ENCODE data around the gene CARM1.
A peak's percentile ranks its signal among the peaks of the same experiment; 100 is the strongest.

Gene CARM1

GRCh38 chr19:10911579-10912363 lies 40.4 kb downstream of the CARM1 start:
- DNase-seq: no peak

- DNase-seq: no peak
Measured at GRCh38 chr19:10912619-10913018, 41.3 kb downstream of the CARM1 start.

GRCh38 chr19:10913716-10914340 lies 42.5 kb downstream of the CARM1 start:
- DNase-seq: no peak

- DNase-seq: no peak
Measured at GRCh38 chr19:10915130-10916091, 44.1 kb downstream of the CARM1 start.

- DNase-seq: no peak
Measured at GRCh38 chr19:10916602-10917001, 45.2 kb downstream of the CARM1 start.

- no peak for DNase-seq
Measured at GRCh38 chr19:10918359-10918758, 47.0 kb downstream of the CARM1 start.

GRCh38 chr19:10919352-10920287 lies 48.3 kb downstream of the CARM1 start:
- DNase-seq: no peak

- no peak for DNase-seq
Measured at GRCh38 chr19:10920288-10920655, 48.9 kb downstream of the CARM1 start.

GRCh38 chr19:10920781-10921180 lies 49.4 kb downstream of the CARM1 start:
- no peak for DNase-seq

GRCh38 chr19:10921199-10921909 lies 50.0 kb downstream of the CARM1 start:
- no peak for DNase-seq

GRCh38 chr19:10921910-10922637 lies 50.7 kb downstream of the CARM1 start:
- no peak for DNase-seq

- no peak for DNase-seq
Measured at GRCh38 chr19:10922638-10923014, 51.3 kb downstream of the CARM1 start.

- DNase-seq: no peak
Measured at GRCh38 chr19:10923260-10924112, 52.1 kb downstream of the CARM1 start.

GRCh38 chr19:10924597-10924996 lies 53.2 kb downstream of the CARM1 start:
- DNase-seq: no peak

- peak; percentile 15 for DNase-seq
Measured at GRCh38 chr19:10927730-10928562, 56.6 kb downstream of the CARM1 start.

- peak; percentile 98 for DNase-seq
Measured at GRCh38 chr19:10928563-10929401, 57.4 kb downstream of the CARM1 start, which contains the start of the genes TIMM29 and YIPF2. TIMM29 (plus strand) TSS chr19:10928811; CDS start chr19:10928823, 12 bp downstream. YIPF2 (minus strand) TSS chr19:10928639; CDS start chr19:10928410, 229 bp downstream.

GRCh38 chr19:10929402-10929794 lies 58.0 kb downstream of the CARM1 start:
- DNase-seq: no peak

Data from stimulated activated CD4-positive, alpha-beta T cell treated with anti-CD3 and anti-CD28 coated beads, Interleukin-4, amount 100 ng/mL, for 24 hours (primary cell).